Cardiac muscle cell (in vitro differentiated cells and primary cell): ENCODE results near the gene IGHMBP2. TPM values are rescaled to one million over a fixed set of nuclear protein-coding genes. Genes with fewer than 3 reads are reported as not detected.

Source experiments
- DNase-seq, 2 donors: peaks; one replicate each; pipeline versions ENCODE4 v3.0.0 to v3.0.0-alpha.2; 2010 to 2017; ENCODE audit warnings: low read depth in 1 of 2, low spot score in 1 of 2
- H3K27ac ChIP-seq: fragments of 200-600 bp; sonication (generic); 2 replicates; pipeline ENCODE4 v1.5.1; 2016
- H3K27me3 ChIP-seq: fragments of 200-600 bp; sonication (generic); 2 replicates; pipeline ENCODE4 v1.6.0; 2016; ENCODE audit warnings: control low read depth
- H3K36me3 ChIP-seq: fragments of 200-600 bp; sonication (generic); 2 replicates; pipeline ENCODE4 v1.5.1; 2016; ENCODE audit warnings: control low read depth
- H3K4me1 ChIP-seq: fragments of 200-600 bp; sonication (generic); 2 replicates; pipeline ENCODE4 v1.8.1; 2017; ENCODE audit warnings: low read depth, mild to moderate bottlenecking, mixed run types
- H3K4me3 ChIP-seq: fragments of 200-600 bp; sonication (generic); 2 replicates; pipeline ENCODE4 v1.5.1; 2016; ENCODE audit warnings: mild to moderate bottlenecking
- H3K9me3 ChIP-seq: fragments of 200-600 bp; sonication (generic); 2 replicates; pipeline ENCODE4 v1.5.1; 2017; ENCODE audit warnings: low read depth, mild to moderate bottlenecking, control low read depth
- CTCF ChIP-seq: IDR thresholded peaks from 2 replicates; pipeline ENCODE4 v1.5.1; 2012; ENCODE audit warnings: low read depth, mild to moderate bottlenecking, low read length
- polyA plus RNA-seq: library from polyadenylated mRNA; unstranded; fragments of >200 nt; fragmentation: Nextera tagmentation; extraction: Ambion mirVana; gene quantifications from 2 replicates; pipeline ENCODE4 v1.2.1, GENCODE V29; 2016
- total RNA-seq: library from RNA; depleted of rRNA; stranded (reverse); fragments of >200 nt; gene quantifications from 2 replicates; pipeline ENCODE4 v1.2.3, GENCODE V29; 2016

Gene IGHMBP2
- total and polyA plus RNA-seq, 2 experiments from 2014 or later = 20.9 to 21.7 TPM

- peak in 1 of 2 donors; percentile 6 for DNase-seq
- no peak for TF ChIP-seq CTCF
- Histone ChIP-seq H3K4me1 (no peaks in the 10 kb centered on the region), H3K36me3 (peaks cover 28% of the 10 kb centered on the region), H3K27me3 (no peaks in the 10 kb centered on the region), H3K4me3 (no peak overlapping the region), H3K9me3 (no peaks in the 10 kb centered on the region), H3K27ac (no peak overlapping the region)
Observed at GRCh38 chr11:68924073-68924925, 20.6 kb downstream of the IGHMBP2 start.

- Histone ChIP-seq H3K4me1 (no peaks in the 10 kb centered on the region), H3K36me3 (peaks cover 28% of the 10 kb centered on the region), H3K27me3 (no peaks in the 10 kb centered on the region), H3K27ac (no peak overlapping the region), H3K4me3 (no peak overlapping the region), H3K9me3 (no peaks in the 10 kb centered on the region)
- TF ChIP-seq CTCF = no peak
- no peak for DNase-seq
Observed at GRCh38 chr11:68925611-68926010, 21.9 kb downstream of the IGHMBP2 start.

GRCh38 chr11:68927280-68928135 lies 23.8 kb downstream of the IGHMBP2 start:
- TF ChIP-seq CTCF = no peak
- no peak overlapping the region for H3K4me3 ChIP-seq
- peak overlapping the region; percentile 24 for H3K27ac ChIP-seq
- no peaks in the 10 kb centered on the region for H3K27me3 ChIP-seq
- no peaks in the 10 kb centered on the region for H3K4me1 ChIP-seq
- peak in 1 of 2 donors; percentile 78 for DNase-seq
- peaks cover 16% of the 10 kb centered on the region for H3K36me3 ChIP-seq
- H3K9me3 ChIP-seq = no peaks in the 10 kb centered on the region

- peak overlapping the region; percentile 24 for H3K27ac ChIP-seq
- no peaks in the 10 kb centered on the region for H3K4me1 ChIP-seq
- H3K9me3 ChIP-seq = no peaks in the 10 kb centered on the region
- H3K27me3 ChIP-seq = no peaks in the 10 kb centered on the region
- TF ChIP-seq CTCF = no peak
- H3K36me3 ChIP-seq = peaks cover 14% of the 10 kb centered on the region
- DNase-seq = peak in 1 of 2 donors; percentile 71
- H3K4me3 ChIP-seq = no peak overlapping the region
Observed at GRCh38 chr11:68928136-68928880, 24.6 kb downstream of the IGHMBP2 start.

- TF ChIP-seq CTCF = no peak
- no peaks in the 10 kb centered on the region for H3K9me3 ChIP-seq
- H3K27ac ChIP-seq = no peak overlapping the region
- DNase-seq = no peak
- no peaks in the 10 kb centered on the region for H3K27me3 ChIP-seq
- H3K4me3 ChIP-seq = no peak overlapping the region
- no peaks in the 10 kb centered on the region for H3K4me1 ChIP-seq
- peaks cover 17% of the 10 kb centered on the region for H3K36me3 ChIP-seq
Observed at GRCh38 chr11:68929135-68929534, 25.4 kb downstream of the IGHMBP2 start.
